ENCODE measurements around the gene LEP.

- TF ChIP-seq CTCF (conservative IDR thresholded peaks at IDR 0.05 in 1 of 2, IDR thresholded peaks at IDR 0.05 in 1 of 2; ENCODE audit: low read depth in 1 of 2, low read length in 2 of 2) (no peak), EZH2 (IDR thresholded peaks at IDR 0.05; ENCODE audit: low read length, missing control alignments) (no peak)
These were observed 46.5 kb downstream of the LEP start for GRCh38 chr7:128287556-128287955.
